ENCODE measurements around the gene ATP11A. TPM values are rescaled to one million over a fixed set of nuclear protein-coding genes. Genes with fewer than 3 reads are reported as not detected.

The ATP11A gene
- total RNA-seq, 1 experiment from 2014 or later, result 65.3 TPM

- no peak overlapping the region for H3K27ac ChIP-seq (ENCODE audit: insufficient read length, low read depth, low read length)
- H2AFZ ChIP-seq (ENCODE audit: low read length), result no peak overlapping the region
- peaks cover 4 to 17% of the 10 kb centered on the region in 2 experiments; a peak in 3 of 4 replicates for H3K4me1 Mint-ChIP-seq
- H2BK5ac ChIP-seq (ENCODE audit: insufficient read length, low read length), result no peak overlapping the region
- no peak overlapping the region for H3K4me2 ChIP-seq (ENCODE audit: insufficient read depth, insufficient read length, low read length)
- no peak overlapping the region; the same call in 1 of the 2 replicates for H3K14ac ChIP-seq (ENCODE audit: insufficient read depth, low read length)
- H3K18ac ChIP-seq (ENCODE audit: insufficient read length, low read depth, low read length), result no peak overlapping the region
- TF ChIP-seq CTCF (conservative IDR thresholded peaks at IDR 0.05), result no peak
- no peaks in the 10 kb centered on the region for H3K79me1 ChIP-seq (ENCODE audit: insufficient read depth, low read depth, low read length, poor library complexity, severe bottlenecking)
- H3K9me3 ChIP-seq (ENCODE audit: control insufficient read depth, low read depth, low read length), result no peaks in the 10 kb centered on the region
- no peaks in the 10 kb centered on the region for H3K4me1 ChIP-seq (ENCODE audit: insufficient read depth, low read length)
- no peak for DNase-seq
- no peak overlapping the region for H3K9ac ChIP-seq (ENCODE audit: extremely low read depth, insufficient read length, low read length)
- H4K91ac ChIP-seq (ENCODE audit: insufficient read length, low read depth, low read length), result no peak overlapping the region
- no peak overlapping the region for H2BK120ac ChIP-seq (ENCODE audit: low read depth, low read length, poor library complexity, severe bottlenecking)
- no peak overlapping the region for H3K4me3 Mint-ChIP-seq
- no peak overlapping the region for H4K8ac ChIP-seq (replicated peaks; ENCODE audit: insufficient read length, low read depth, low read length)
- H3K23ac ChIP-seq (ENCODE audit: insufficient read length, low read depth, low read length), result no peak overlapping the region
- H3K27ac Mint-ChIP-seq, result no peak overlapping the region
- H3K79me2 ChIP-seq (ENCODE audit: insufficient read depth, low read length), result no peaks in the 10 kb centered on the region
- H2AK5ac ChIP-seq (ENCODE audit: insufficient read length, low read length), result no peak overlapping the region
- no CpG with 5 or more reads among the region's 23 CpGs for WGBS (ENCODE audit: extremely low coverage, insufficient read length, low lambda C conversion rate)
- no peak overlapping the region for H2BK12ac ChIP-seq (ENCODE audit: insufficient read length, low read depth, low read length)
- H4K20me1 ChIP-seq (ENCODE audit: control insufficient read depth, insufficient read depth, insufficient read length), result no peaks in the 10 kb centered on the region
- no peak overlapping the region for H2BK20ac ChIP-seq (ENCODE audit: low read depth, low read length, poor library complexity, severe bottlenecking)
- no peak overlapping the region for H4K5ac ChIP-seq (ENCODE audit: insufficient read length, low read depth, low read length)
- no peaks in the 10 kb centered on the region for H3K27me3 Mint-ChIP-seq (ENCODE audit: low read depth)
- no peak overlapping the region for H3K4ac ChIP-seq (ENCODE audit: low read depth, low read length)
- H3K36me3 Mint-ChIP-seq (ENCODE audit: insufficient read depth in 1 of 3, low read depth in 3 of 3), result peaks cover 26 to 64% (median 52%) of the 10 kb centered on the region in 3 experiments; a peak in 6 of 7 replicates
- peaks cover 0 to 6% of the 10 kb centered on the region in 2 experiments; a peak in 1 of 5 replicates for H3K9me3 Mint-ChIP-seq
- no peak overlapping the region for H2BK15ac ChIP-seq (ENCODE audit: low read depth, low read length)
- no peak overlapping the region for H3T11ph ChIP-seq (ENCODE audit: low read length)
- no peaks in the 10 kb centered on the region for H3K23me2 ChIP-seq (ENCODE audit: insufficient read length, low read depth, low read length, poor library complexity, severe bottlenecking)
- H3K27me3 ChIP-seq (ENCODE audit: insufficient read depth, low read length), result no peaks in the 10 kb centered on the region
- H3K56ac ChIP-seq (ENCODE audit: insufficient read length, low read depth, low read length), result no peak overlapping the region
These were observed 156.7 kb downstream of the ATP11A start for GRCh38 chr13:112846411-112847115.

Measured in H9 (cell line).